Mesodermal cell (in vitro differentiated cells): Measurements from ENCODE around the gene ADGRV1.
"Not testable (repeated sequence)": the region's sequence is repeated elsewhere in the genome, so short reads cannot be mapped to it uniquely, and the experiment has no call there.

Experiments used
- H3K27ac ChIP-seq: 2 replicates; pipeline ENCODE4 v1.7.0; 2013; ENCODE audit warnings: mild to moderate bottlenecking, low read depth, low read length, moderate library complexity; ENCODE audit not compliant: severe bottlenecking
- H3K36me3 ChIP-seq: 2 replicates; pipeline ENCODE4 v1.7.1; 2013; ENCODE audit warnings: mild to moderate bottlenecking, low read length, moderate library complexity; ENCODE audit not compliant: control insufficient read depth, insufficient read depth
- H3K4me1 ChIP-seq: one replicate; pipeline ENCODE4 v1.7.1; 2013; ENCODE audit warnings: mild to moderate bottlenecking, low read length; ENCODE audit not compliant: insufficient read depth, control insufficient read depth, poor library complexity, severe bottlenecking
- H3K4me3 ChIP-seq: 2 replicates; pipeline ENCODE4 v1.7.0; 2013; ENCODE audit warnings: low read length, control low read depth, mild to moderate bottlenecking; ENCODE audit not compliant: insufficient read depth, poor library complexity, severe bottlenecking; ENCODE audit errors: extremely low read depth
- H3K9me3 ChIP-seq: 2 replicates; pipeline ENCODE4 v1.7.1; 2013; ENCODE audit warnings: mild to moderate bottlenecking, low read length, moderate library complexity; ENCODE audit not compliant: control insufficient read depth
- WGBS, 2 experiments: methylation state at CpG; one replicate each; pipeline ENCODE4 v1.1.5; 2013; ENCODE audit warnings: missing lambda C conversion rate in 2 of 2; ENCODE audit not compliant: insufficient coverage in 2 of 2; 5-methylcytosine and 5-hydroxymethylcytosine counted together

ADGRV1 gene

DNA sequence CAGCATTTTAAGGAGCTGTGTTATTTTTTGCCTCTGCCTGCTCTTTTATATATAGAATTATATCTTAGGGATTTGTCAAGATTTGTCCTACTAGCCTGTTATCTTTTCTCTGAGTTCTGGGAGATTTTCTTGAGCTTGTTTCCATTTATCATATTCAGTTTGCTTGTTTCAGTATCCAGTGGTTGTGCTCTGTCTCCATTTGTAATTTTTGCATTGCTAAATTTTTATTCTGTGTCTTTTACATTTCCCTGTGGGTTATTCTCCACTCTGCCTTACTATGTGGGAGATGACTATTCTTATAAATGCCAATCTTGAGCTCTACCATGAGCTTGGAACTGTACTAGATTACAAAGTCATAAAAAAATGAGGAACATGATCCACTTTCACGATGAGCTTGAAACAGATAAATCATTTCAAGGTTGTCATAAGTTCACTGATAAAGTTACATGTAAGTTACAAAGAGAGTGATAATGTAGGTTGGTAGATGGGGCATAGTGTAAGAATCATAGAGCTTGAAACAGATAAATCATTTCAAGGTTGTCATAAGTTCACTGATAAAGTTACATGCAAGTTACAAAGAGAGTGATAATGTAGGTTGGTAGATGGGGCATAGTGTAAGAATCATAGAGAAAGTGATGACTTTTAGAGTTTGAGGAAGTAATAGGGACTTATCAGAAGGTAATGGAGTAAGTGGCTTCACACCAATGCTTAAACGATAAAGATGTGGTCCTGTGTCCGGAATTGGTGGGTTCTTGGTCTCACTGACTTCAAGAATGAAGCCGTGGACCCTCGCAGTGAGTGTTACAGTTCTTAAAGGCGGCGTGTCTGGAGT lies 287.3 kb downstream of the ADGRV1 start:
- WGBS, 2 experiments = 95 to 100% methylated on average over 4 to 5 of the region's 7 CpGs
- no peaks in the 10 kb centered on the region for H3K36me3 ChIP-seq
- no peaks in the 10 kb centered on the region for H3K9me3 ChIP-seq
- H3K27ac ChIP-seq = no peak overlapping the region
- H3K4me3 ChIP-seq = no peak overlapping the region
- no peaks in the 10 kb centered on the region for H3K4me1 ChIP-seq

DNA sequence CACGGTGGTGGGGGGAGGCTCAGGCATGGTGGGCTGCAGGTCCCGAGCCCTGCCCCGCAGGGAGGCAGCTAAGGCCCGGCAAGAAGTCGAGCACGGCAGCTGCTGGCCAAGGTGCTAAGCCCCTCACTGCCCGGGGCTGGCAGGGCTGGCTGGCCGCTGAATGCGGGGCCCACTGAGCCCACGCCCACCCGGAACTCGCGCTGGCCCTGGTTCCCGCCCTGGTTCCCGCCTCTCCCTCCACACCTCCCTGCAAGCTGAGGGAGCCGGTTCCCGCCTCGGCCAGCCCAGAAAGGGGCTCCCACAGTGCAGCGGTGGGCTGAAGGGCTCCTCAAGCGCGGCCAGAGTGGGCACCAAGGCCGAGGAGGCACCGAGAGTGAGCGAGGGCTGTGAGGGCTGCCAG lies 289.0 kb downstream of the ADGRV1 start:
- H3K4me1 ChIP-seq, H3K36me3 ChIP-seq, H3K9me3 ChIP-seq, H3K4me3 ChIP-seq, H3K27ac ChIP-seq: not testable (repeated sequence)
- 92 to 93% methylated on average over 2 to 22 of the region's 24 CpGs for WGBS, 2 experiments

DNA sequence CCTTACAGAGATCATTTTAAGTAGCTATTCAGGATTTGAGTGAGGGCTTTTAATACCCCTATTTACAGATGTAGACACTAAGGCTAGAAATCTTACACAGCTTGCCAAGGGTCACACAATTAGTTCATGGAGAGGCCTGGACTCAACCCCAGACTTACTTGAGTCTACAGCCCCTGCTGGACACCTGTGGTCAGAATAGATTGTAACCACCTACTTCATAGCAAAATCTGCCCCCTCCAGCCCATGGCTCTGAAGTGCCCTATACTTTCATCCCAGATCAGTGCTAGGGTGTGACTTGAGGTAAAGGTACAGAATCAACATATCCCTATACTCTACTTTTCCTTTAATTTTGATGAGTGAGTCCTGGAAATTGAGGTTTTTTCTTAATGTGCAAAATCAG lies 291.3 kb downstream of the ADGRV1 start:
- H3K27ac ChIP-seq = no peak overlapping the region
- no peaks in the 10 kb centered on the region for H3K36me3 ChIP-seq
- H3K9me3 ChIP-seq = no peaks in the 10 kb centered on the region
- no peak overlapping the region for H3K4me3 ChIP-seq
- no peaks in the 10 kb centered on the region for H3K4me1 ChIP-seq

- H3K9me3 ChIP-seq = no peaks in the 10 kb centered on the region
- H3K4me3 ChIP-seq = no peak overlapping the region
- H3K4me1 ChIP-seq = no peaks in the 10 kb centered on the region
- no peak overlapping the region for H3K27ac ChIP-seq
- H3K36me3 ChIP-seq = no peaks in the 10 kb centered on the region
Observed at GRCh38 chr5:90852531-90852930, 293.9 kb downstream of the ADGRV1 start.

DNA sequence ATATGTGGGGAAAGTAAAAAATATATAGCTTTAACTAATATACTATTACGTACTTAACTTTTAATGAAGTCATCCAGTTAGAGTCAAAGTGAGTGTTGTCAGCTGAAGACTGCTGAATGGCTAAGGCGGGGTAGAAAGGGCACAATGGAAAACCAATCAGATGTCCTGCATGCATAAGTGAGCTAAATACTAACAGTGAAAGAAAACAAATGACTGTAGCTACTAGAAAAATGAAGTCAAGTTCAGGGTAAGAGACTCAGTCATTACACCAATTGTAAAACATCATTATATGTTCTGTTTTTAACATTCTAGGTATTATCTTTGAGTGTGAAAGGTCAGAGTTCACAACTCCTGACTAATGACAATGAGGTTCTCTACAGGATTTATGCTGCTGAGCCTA lies 295.2 kb downstream of the ADGRV1 start:
- no peaks in the 10 kb centered on the region for H3K4me1 ChIP-seq
- WGBS, 2 experiments = 100% methylated on average over 1 of the region's 2 CpGs; no CpG with 5 or more reads in 1 of the 2 experiments

GRCh38 chr5:90854169-90854568 lies 295.6 kb downstream of the ADGRV1 start:
- no CpG with 5 or more reads among the region's 2 CpGs for WGBS, 2 experiments
- Histone ChIP-seq H3K9me3 (no peaks in the 10 kb centered on the region), H3K4me1 (no peaks in the 10 kb centered on the region), H3K36me3 (no peaks in the 10 kb centered on the region), H3K27ac (no peak overlapping the region), H3K4me3 (no peak overlapping the region)

More for the DNA sequence above, 295.2 kb downstream of the ADGRV1 start:
- Histone ChIP-seq H3K36me3 (no peaks in the 10 kb centered on the region), H3K9me3 (no peaks in the 10 kb centered on the region), H3K4me3 (no peak overlapping the region), H3K27ac (no peak overlapping the region)

DNA sequence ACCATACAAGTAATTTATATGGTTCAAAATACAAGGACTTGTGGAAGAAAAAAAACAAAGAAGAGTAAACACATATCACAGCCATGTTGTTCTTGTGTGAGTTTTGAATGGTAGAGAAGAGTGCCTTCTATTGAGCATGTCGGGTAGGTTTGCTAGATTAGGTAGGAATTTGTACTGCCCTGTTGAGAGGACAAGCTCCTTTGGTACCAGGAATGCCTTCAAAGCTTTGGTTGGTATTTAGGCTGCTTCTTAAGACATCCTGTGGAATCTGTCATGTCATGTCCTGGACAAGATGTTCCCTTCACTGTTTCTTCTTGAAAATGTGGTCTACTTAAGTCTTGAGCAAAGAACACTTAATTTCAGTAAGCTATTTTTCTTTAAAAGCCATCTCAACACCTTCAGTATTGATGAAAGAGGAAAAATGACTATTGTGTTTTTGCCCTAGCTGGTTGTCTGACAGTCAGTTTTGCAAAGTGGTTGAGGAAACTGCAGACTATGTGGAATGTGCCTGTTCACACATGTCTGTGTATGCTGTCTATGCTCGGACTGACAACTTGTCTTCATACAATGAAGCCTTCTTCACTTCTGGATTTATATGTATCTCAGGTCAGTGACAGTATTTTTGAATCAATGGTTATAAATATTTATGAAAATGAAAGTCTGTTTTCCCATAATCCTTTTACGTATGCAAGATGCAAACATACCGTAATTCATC lies 296.9 kb downstream of the ADGRV1 start:
- Histone ChIP-seq H3K4me1 (no peaks in the 10 kb centered on the region), H3K9me3 (no peaks in the 10 kb centered on the region), H3K36me3 (no peaks in the 10 kb centered on the region), H3K27ac (no peak overlapping the region), H3K4me3 (no peak overlapping the region)
- WGBS, 2 experiments = 80 to 100% methylated on average over 1 of the region's 4 CpGs

DNA sequence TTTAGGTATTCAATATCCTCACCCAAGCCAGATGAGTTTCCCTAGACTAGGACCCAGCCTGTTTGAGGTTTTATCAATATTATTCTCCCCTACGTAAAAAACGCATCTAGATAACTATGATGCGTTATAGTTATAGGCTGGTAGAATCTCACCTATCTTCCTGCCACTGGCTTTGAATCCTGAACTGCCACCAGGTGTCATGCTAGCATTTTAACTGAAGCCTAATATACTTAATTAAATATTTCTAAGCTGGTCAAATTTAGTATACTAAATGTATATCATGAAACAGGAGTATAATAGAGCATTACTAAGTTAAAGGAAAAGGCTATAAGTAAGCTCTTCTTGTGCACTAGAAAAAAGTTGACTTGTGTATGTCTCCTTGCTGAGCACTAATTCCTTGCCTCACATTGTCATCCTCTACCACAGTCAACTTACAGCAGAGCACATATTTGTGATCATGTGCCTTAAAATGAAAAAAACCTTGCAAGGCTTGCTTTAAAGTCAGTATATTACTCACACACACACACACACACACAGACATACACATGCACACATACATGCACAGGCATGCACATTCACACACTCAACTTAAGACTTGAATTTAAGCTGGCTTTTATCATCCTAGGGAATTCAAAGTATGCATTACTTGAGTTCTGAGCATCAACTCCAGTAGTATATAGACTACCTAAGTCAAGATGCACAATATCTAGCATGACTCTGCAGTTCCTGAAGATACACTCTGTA lies 303.4 kb downstream of the ADGRV1 start:
- Histone ChIP-seq H3K36me3 (no peaks in the 10 kb centered on the region), H3K9me3 (no peaks in the 10 kb centered on the region), H3K27ac (no peak overlapping the region), H3K4me1 (peaks cover 3% of the 10 kb centered on the region), H3K4me3 (no peak overlapping the region)
- no CpG with 5 or more reads among the region's 3 CpGs for WGBS, 2 experiments

GRCh38 chr5:90865180-90865579 lies 306.6 kb downstream of the ADGRV1 start:
- H3K4me1 ChIP-seq = peaks cover 25% of the 10 kb centered on the region
- 100% methylated on average over 1 of the region's 4 CpGs; no CpG with 5 or more reads in 1 of the 2 experiments for WGBS, 2 experiments
- no peak overlapping the region for H3K4me3 ChIP-seq
- no peaks in the 10 kb centered on the region for H3K36me3 ChIP-seq
- no peak overlapping the region for H3K27ac ChIP-seq
- H3K9me3 ChIP-seq = no peaks in the 10 kb centered on the region

GRCh38 chr5:90866333-90866732 lies 307.7 kb downstream of the ADGRV1 start:
- Histone ChIP-seq H3K36me3 (no peaks in the 10 kb centered on the region), H3K4me1 (peaks cover 27% of the 10 kb centered on the region), H3K9me3 (no peaks in the 10 kb centered on the region), H3K4me3 (no peak overlapping the region), H3K27ac (no peak overlapping the region)
- WGBS, 2 experiments = no CpG with 5 or more reads among the region's 2 CpGs
